NCI-H748 (cell line): ENCODE measurements around the gene F7.

Experiments
- DNase-seq: peaks from one replicate; lab custom pipeline; 2025; ENCODE audit not compliant: unreplicated experiment; lab: John Stamatoyannopoulos, UW

Gene F7

DNA sequence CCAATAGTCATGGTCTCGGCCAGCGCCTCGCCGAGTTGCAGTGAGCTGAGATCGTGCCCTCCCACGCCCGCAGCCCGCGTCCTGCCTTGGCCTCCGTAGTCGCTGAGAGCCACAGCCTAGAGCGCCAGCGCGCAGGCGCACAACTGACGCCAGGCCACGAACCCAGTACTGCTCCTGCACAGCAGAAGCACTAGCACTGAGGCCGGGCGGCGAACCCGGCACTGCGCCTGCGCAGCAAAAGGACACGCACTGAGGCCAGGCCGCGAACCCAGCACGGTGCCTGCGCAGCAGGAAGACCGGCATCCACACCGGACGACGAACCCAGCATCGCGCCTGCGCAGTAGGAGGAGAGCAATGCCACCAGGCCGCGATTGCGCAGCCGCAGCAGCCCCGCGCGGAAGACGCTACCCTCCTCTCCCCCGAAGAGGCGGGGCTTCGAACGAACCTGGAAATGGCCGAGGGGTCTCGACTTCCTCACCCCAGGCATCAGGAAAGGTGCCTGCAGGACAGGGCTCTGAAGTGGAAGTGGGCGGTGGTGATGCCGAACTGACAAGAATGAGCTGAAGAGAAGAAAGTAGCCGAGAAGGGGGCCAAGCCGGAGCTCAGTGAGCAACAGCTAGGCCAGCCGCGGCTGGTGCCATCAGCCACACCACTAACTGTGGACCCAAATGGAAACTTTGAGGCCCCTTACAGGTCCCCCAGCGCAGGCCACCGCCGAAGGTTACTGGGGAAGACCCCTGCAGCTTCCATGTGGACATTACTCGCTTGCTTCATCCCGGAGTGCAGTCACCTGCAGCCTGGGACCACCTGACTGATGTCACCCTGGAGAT lies 24.5 kb downstream of the F7 start:
- no peak for DNase-seq

DNA sequence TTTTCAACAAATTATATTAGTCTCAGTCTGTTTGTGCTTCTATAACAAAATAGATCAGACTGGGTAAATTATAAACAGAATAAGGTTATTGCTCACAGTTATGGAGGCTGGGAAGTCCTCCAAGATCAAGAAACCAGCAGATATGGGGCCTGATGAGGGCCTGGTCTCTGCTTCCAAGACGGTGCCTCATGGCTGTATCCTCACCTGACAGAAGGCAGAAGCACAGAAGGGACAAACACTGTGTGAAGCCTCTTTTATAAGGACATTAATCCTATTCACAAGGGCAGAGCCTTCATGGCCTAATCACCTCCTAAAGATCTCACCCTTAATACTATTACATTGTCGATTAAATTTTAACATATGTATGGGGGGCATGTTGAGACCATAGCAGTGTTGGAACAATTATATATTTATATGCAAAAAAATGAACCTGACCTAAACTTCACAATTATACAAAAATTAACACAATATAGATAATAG lies 29.7 kb downstream of the F7 start:
- DNase-seq, result no peak

DNA sequence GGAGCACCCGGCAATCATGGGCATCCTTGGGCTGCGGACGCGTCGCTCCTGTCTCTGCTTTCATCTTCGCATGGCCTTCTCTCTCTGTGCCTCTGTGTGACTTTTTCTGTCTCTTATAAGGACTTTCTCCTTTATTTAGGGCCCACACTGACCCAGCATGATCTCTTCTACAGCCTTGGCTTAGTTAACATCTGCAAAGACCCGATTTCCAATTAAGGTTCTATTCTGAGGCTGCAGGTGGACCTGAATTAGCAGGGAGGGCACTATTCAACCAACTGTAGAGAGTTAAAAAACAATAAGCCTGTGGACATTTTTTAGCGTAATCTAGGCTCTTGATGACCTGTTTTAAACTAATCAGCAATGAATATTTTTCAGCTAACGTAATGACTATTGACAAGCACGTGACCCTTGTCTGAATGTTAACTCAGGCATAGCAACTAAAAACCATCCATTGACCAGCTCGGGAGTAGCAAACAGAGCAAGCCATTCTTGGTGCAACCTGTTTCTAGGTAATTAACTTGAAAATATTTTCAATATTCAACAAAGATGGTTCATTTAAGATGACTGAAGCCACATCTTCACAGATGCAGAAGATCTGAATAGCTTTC lies 32.2 kb downstream of the F7 start:
- DNase-seq, result no peak

- no peak for DNase-seq
These were observed 33.4 kb downstream of the F7 start for GRCh38 chr13:113138792-113139551.

DNA sequence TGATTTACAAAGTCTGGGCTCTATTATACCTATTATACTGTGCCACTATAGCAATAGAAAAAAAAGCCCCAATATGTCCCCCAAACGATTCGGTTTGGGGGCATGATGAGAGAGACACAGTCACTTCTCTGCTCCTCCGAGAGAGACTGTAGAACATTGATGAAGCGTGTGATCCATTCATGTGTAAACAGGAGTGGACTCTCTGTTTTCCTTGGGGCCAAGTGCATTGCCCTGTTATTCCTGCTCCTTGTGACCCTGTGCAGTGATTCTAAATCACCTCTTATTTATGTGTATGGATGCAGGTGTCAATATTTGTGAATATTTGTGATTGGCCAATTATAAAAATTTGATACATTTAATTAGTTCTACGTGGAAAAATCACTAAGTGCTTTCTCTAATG lies 34.0 kb downstream of the F7 start:
- no peak for DNase-seq

- DNase-seq, result no peak
These were observed 35.3 kb downstream of the F7 start for GRCh38 chr13:113140677-113141600.

DNA sequence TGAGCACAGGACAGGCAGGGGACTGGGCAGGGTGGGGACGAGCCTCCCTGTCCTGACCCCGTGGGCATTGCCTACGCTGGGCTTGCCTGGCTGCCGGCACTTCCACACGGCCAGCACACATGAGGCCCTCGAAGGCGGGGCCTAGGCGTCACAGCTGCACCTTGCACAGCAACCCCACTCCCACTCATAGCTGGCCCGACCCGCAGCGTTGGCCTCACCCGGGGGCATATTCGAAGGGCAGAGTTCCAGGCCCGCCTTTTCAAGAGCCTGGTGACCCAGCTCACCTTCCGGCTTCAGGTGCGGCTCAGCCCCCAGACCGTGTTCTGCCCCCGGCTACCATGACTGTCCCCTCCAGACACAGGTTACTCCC lies 36.0 kb downstream of the F7 start:
- no peak for DNase-seq

DNA sequence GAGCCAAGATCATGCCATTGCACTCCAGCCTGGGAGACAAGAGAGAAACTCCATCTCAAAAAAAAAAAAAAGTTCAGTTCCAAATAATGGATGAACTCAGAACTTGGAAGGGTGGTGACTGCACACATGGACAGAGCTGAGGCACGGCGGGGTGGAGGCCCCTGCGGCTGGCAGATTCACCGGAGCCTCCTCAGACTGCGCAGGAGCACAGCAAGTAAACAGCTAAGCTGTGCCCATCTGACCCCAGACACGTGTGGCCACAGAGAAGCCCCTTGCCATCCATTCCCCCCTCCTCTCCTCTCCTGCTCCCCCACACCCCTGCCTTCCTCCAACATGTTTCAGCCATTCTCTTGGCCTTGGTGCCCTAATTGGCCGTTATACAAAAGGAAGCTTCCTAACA lies 37.3 kb downstream of the F7 start:
- no peak for DNase-seq

DNA sequence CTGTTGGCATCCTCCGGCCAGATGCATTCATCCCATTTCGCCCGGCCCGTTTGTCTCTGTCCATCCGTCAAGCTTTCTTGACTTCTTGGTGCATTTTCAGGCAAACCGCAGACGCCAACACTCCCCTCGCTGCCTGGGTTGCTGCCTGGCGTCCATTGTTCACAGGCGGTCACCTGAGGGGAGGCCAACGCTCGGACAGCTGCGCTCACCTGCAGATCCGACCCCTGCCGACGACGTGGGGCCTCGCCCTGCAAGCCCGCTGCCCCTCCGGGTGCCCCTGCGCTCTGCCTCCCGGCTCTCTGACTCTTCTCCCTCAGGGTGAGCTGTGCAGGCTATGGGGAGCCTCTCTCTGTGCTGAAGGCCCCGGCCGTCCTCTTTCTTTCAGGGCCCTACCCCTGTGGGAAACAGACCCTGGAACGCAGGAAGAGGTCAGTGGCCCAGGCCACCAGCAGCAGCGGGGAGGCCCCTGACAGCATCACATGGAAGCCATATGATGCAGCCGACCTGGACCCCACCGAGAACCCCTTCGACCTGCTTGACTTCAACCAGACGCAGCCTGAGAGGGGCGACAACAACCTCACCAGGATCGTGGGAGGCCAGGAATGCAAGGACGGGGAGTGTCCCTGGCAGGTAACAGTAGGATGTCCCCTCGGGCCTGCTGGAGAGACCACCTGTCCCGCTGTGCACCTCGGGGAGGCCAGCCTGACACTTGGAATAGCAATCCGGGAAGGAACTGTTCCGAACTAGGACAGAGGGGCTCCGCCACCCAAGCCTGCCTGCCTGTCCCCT lies 38.1 kb downstream of the F7 start:
- DNase-seq, result no peak

- DNase-seq, result no peak
These were observed 38.7 kb downstream of the F7 start for GRCh38 chr13:113144255-113144629.

GRCh38 chr13:113145496-113145895 lies 39.9 kb downstream of the F7 start:
- no peak for DNase-seq

DNA sequence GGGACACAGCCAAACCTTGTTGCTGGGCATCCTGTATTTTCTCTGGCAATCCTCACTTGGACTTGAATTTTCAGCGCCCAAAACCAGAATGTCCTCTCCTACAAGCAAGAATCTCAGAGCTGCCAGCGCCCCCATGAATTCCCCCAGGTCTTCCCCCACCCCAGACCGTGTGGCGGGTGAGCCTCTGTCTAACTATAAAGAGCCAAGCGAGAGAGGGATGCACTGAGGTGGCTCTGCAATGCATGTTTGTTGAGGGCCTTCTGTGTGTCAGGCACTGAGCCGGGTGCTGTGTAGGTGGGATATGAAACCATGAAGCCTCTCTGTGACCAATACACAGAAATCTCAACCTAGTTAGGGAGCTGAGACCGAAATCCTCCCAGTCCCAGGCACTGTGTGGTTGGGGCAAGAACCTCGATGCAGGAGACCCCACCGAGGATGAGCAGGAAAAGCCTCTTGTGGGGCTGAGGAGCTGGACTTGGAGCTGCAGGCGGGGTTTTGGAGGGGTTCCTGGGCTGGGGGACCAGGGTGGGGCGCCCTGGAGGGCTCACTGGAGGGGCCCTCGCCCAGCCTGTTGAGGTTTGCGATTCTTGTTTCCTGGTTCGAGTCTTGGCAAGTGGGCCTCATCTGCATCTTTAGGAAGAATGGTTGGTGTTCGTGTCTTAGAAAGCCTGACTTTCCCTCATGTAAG lies 40.5 kb downstream of the F7 start:
- no peak for DNase-seq

- no peak for DNase-seq
These were observed 41.2 kb downstream of the F7 start for GRCh38 chr13:113146750-113147149.

DNA sequence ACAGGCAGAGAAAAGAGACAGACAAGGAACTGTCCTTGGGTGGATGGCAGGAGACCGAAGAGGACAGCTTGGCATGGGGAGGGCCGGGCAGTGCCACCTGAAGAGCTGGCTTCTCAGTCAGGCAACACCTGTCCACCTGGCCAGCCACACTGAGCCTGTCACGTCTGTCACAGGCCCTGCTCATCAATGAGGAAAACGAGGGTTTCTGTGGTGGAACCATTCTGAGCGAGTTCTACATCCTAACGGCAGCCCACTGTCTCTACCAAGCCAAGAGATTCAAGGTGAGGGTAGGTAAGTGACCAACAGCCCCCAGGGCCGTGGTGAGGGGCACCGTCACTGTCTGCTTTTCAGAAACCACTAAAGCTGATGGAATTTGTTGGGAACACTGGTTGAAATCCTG lies 41.6 kb downstream of the F7 start:
- DNase-seq, result no peak

DNA sequence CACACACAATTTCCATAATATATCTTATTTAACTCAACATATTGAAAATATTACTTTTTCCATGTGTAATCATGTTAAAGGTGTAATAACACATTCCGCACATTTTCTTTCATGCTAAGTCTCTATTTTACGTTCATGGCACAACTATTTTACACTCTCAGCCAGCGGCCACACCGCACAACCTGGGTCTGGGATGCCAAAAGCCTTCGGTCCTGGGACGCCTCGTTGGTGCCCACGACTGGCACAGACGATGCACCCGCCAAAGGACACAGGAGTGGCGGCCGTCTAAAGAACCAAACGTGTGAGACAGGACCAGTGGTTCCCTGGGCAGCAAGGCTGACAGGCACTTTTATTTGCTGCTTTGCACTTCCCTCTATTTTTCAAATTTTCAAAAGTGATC lies 42.8 kb downstream of the F7 start:
- DNase-seq, result no peak

DNA sequence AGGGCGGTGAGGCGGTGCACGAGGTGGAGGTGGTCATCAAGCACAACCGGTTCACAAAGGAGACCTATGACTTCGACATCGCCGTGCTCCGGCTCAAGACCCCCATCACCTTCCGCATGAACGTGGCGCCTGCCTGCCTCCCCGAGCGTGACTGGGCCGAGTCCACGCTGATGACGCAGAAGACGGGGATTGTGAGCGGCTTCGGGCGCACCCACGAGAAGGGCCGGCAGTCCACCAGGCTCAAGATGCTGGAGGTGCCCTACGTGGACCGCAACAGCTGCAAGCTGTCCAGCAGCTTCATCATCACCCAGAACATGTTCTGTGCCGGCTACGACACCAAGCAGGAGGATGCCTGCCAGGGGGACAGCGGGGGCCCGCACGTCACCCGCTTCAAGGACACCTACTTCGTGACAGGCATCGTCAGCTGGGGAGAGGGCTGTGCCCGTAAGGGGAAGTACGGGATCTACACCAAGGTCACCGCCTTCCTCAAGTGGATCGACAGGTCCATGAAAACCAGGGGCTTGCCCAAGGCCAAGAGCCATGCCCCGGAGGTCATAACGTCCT lies 43.4 kb downstream of the F7 start:
- no peak for DNase-seq

- DNase-seq, result no peak
These were observed 44.3 kb downstream of the F7 start for GRCh38 chr13:113149711-113150549.
